GM18517 (cell line): ENCODE results near the gene NCEH1.

Source experiments
- ATAC-seq: cut with Tn5 transposase; IDR thresholded peaks from one replicate; pipeline ENCODE4 v1.9.1; 2021; ENCODE audit warnings: mild to moderate bottlenecking, moderate library complexity; ENCODE audit not compliant: unreplicated experiment

The NCEH1 gene

DNA sequence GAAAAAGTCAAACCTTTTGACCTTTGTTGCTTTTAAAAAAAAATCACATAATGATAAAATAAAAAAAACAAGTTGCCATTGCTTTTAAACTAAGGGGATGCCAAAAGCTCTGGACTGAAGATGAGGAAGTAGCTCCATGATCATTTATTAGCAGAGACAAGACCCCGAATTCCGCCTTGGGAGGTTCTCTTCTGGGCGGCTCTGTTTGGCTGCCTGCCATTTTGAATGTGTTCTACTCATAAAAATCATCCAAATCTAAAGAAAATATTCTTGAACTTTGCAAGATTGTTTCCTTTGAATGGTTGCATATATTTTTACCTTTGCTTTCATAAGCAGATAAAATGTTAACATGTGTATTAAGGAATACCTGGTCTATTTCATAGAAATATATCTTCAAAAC lies 63.8 kb downstream of the NCEH1 start:
- ATAC-seq: no peak

DNA sequence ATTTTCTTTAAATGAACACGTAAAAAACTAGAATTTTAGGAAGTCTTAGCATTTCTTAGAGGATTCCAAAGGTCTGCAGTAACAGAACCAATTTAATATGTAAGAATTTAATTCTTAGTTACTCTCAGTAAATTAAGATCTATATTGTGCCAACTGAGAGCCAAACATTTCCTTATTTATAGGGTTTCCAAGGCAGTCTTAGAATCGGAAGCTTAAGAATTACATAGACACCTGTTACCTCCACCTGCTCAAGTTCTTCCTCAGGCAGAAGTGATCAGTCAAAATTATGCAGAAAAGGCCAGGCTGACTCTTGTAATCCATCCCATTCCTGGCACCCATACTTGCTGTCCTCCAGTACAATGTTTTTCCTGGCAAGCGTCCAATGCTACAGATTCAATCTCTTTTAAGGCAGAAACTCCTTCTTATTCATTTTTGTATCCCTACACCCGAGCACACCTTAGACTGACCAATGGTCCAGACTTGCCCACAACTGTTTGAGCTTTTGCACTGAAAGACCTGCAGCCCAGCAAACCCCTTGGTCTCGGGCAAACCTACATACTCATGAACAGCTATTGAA lies 64.3 kb downstream of the NCEH1 start:
- no peak for ATAC-seq

DNA sequence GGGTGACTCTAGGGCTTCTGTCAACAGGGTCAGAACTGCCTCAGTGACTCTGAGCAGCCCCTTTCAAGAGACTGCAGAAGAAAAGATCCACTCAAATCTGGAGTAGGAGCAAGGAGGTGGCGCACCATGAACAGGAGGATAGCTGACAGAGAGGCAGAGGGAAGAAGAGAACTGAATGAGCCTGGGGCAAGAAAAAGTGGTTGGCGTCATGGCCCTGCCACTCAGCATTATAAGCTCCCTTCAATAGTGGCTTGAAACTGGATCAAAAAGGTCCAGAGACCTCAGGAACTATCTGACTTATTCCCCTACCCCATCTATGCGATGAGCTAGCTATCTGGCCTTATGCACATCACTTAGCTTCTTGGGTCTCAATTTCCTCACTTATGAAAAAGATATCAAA lies 66.6 kb downstream of the NCEH1 start:
- no peak for ATAC-seq

DNA sequence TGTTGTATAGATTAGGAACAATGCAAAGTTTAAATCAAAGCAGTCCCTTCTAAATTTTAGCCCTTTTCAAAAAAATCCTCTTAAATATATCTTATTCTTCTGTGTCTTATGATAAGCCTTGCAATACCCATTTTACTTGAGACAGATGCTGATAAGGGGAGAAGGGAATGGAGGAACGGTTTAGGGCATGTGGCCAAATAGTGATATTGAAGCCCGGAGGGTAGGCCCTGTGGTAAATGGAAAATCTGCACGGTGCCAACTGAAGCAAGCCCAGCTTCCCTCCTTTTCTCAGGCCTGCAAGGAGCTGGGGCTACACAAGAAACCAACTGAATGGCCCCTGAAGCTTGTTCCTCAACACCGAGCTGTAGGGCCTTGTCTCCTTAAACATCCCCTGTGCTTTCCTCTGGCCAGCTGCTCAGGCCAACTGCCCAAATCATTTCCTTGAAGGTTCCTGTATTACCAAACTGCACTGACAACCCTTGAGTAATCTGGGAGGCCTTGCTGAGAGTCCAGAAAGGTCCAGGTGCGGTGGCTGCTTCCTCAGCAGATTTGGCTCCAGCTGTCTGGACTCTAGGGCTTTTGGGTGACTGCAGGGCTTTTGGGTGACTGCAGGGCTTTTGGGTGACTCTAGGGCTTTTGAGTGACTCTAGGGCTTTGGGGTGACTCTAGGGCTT lies 67.2 kb downstream of the NCEH1 start:
- ATAC-seq: no peak

DNA sequence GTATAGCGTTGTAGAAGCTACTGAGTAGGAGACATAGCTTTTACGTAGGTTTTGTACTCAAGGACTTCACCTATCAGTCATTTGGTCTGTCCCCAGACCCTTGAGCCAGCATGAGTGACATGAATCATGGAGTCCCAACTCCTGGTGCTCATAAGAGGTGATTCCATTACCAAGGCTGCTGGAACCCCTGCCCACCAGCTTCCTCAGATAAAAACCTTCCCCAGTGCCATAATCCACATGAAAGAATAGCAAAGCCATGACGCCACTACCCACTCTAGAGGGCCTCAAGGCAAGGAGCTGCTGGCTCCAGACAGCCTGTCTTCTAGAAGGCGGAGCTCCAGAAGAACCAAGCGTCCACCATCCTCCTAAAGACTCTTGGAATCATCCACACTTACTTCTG lies 69.6 kb downstream of the NCEH1 start:
- no peak for ATAC-seq

GRCh38 chr3:172640751-172641150 lies 70.1 kb downstream of the NCEH1 start:
- no peak for ATAC-seq

- peak; percentile 99 for ATAC-seq
Measured at GRCh38 chr3:172635588-172635987, 75.3 kb downstream of the NCEH1 start.

- no peak for ATAC-seq
Measured at GRCh38 chr3:172634948-172635347, 75.9 kb downstream of the NCEH1 start.

- no peak for ATAC-seq
Measured at GRCh38 chr3:172630316-172630715, 80.6 kb downstream of the NCEH1 start.

GRCh38 chr3:172629470-172629869 lies 81.4 kb downstream of the NCEH1 start:
- no peak for ATAC-seq

DNA sequence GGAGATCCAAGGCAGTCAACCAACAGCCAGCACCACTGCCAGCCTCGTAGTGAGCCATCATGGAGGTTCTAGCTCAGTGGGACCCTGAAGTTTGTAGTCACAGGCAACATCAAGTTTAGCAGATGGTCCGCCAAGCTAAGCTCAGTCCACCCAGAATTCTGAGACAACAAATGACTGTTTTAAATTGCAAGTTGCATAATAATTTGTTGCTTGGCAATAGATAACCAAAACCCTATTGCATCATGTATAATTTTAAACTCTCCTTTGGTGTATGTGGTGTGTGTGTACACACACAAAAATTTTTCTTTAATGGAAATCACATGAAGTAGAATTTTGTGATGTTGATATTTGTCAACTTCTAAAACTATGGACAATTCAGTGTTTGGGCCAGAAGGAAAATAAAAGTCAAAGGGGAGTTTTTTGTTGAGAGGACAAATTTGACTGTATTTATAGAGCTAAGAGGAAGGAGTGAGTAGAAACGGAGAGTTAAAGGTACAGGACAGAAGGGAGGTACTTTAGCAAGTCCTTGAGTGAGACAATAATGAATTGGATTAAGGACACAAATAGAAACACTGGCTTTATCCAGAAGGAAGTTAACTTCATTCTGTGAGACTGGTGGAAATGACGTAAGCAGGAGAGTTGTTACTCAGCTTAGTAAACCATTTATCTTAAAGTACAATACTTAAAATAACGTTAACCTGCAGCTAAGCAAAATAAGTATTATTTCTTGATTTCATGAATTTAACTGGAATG lies 83.6 kb downstream of the NCEH1 start:
- no peak for ATAC-seq

- no peak for ATAC-seq
Measured at GRCh38 chr3:172626021-172626640, 84.7 kb downstream of the NCEH1 start.

GRCh38 chr3:172625404-172625803 lies 85.5 kb downstream of the NCEH1 start:
- ATAC-seq: no peak

GRCh38 chr3:172624999-172625398 lies 85.9 kb downstream of the NCEH1 start:
- ATAC-seq: no peak

DNA sequence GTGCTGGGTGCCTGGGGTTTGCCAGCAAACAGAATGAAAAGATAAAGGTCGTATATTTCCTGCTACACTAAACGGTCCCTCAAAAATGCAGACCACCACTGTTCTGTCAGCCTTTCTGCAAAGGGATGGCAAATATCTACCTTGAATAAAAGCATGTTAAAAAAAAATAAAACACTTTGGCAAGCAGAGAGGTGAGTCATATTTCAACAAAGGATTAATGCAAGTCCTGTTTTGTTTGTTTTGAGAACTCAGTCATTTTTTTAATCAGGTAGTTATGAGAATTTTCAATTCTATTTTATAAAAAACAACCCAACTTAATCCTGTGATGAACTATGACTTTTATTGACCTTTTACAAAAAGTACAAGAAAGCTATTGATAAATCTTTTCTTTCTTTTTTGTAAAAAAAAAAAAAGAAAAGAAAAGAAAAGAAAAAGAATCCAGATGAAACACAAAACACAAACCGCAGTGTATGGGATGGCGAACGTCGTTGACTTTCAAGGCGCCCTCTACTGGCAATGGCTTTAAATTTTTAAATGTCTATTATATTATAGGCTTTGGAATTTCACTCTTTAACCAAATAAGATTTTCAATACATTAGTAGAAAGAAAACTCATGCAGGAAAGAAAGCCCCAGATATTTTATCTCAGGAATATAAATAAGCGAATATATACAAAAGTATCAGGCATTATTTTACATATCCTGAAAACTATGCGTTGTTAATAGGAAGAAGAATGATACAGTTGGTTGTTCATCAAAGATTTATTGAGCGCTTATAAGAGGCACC lies 87.8 kb downstream of the NCEH1 start:
- no peak for ATAC-seq

- no peak for ATAC-seq
Measured at GRCh38 chr3:172622156-172622555, 88.7 kb downstream of the NCEH1 start.

DNA sequence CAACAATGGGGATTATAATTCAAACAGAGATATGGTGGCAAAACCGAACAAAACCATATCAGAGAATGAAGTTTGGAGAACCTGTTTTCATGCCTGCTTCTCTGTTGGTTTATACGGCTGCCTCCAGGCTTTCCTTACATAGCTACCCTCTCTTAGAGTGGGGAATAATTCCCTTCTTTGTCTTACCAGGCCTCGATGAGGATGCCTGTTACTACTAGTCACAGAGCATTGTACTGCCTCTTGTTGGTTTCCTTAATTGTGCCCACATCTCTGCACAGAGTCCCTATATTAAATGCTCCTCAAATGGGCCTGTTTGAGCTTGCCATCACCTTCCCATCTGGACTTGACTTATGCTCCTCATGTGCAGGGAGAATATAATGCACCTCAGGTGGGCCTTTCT lies 92.9 kb downstream of the NCEH1 start:
- ATAC-seq: no peak

- no peak for ATAC-seq
Measured at GRCh38 chr3:172617013-172617706, 93.7 kb downstream of the NCEH1 start.

DNA sequence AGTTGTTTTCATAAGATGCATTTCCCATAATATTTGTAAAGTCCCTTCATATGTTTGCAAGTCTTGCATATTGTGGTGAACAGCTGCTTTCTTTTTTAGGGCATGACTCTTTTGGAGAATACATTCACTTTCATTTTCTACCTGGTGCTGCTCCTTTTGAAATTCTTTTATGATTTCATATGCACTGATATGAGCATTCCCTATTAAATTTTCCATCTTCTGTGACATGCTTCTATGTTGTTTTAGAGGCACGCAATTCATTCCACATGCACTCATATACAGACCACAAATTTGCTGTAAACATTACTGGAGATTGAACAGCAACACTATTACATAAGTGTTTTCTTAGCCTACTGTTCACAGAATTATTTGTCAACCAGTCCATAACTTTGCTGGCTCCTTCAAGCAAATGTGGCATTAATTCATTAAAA lies 94.8 kb downstream of the NCEH1 start:
- ATAC-seq: no peak

DNA sequence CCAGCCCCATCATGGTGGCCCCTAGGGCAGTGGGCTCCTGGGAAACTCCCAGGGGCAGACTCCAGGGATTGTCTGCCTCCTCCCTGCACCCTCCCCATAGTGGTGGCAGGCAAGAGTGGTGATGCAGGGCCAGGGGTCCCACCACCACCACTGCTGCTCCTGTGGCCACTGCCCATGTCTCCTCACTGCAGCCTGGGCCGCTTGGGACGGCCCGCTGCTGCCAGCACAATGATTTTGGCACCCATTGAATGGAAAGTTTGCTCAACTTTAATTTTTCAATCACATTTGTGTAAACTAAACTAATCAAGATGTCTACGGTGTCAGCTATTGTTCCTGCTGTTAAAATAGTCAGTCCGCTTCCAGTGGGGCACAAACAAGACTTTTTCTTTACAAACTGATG lies 95.6 kb downstream of the NCEH1 start:
- ATAC-seq: no peak
